GM23338 (cell line): ENCODE measurements around the gene ANKIB1. TPM values are rescaled to one million over a fixed set of nuclear protein-coding genes. Genes with fewer than 3 reads are reported as not detected.

ENCODE experiments used
- ATAC-seq: fragments of 200-7000 bp; cut with Tn5 transposase; 3 replicates; pipeline ENCODE4 v1.9.1; 2020
- DNase-seq: peaks from one replicate; pipeline ENCODE4 v3.0.0-alpha.2; 2015; ENCODE audit warnings: low spot score
- H2AFZ ChIP-seq: fragments of 200-600 bp; sonication (generic); 2 replicates; pipeline ENCODE4 v1.8.0; 2016; ENCODE audit warnings: antibody characterized with exemption, mild to moderate bottlenecking, moderate library complexity
- H3F3A ChIP-seq: fragments of 200-600 bp; sonication (generic); replicated peaks from 2 replicates; pipeline ENCODE4 v1.8.0; 2017; ENCODE audit warnings: antibody characterized with exemption, mixed run types, low read depth
- H3K27ac ChIP-seq: fragments of 200-600 bp; sonication (generic); 2 replicates; pipeline ENCODE4 v1.6.1; 2016; ENCODE audit warnings: low read depth
- H3K27me3 ChIP-seq: fragments of 200-600 bp; sonication (generic); 2 replicates; pipeline ENCODE4 v1.8.0; 2016; ENCODE audit warnings: mild to moderate bottlenecking, mixed run types, moderate library complexity; ENCODE audit not compliant: insufficient read depth
- H3K36me3 ChIP-seq: fragments of 200-600 bp; sonication (generic); 2 replicates; pipeline ENCODE4 v1.8.0; 2016; ENCODE audit warnings: mild to moderate bottlenecking; ENCODE audit not compliant: insufficient read depth
- H3K4me1 ChIP-seq: fragments of 200-600 bp; sonication (generic); 2 replicates; pipeline ENCODE4 v1.8.0; 2016; ENCODE audit warnings: mild to moderate bottlenecking, moderate library complexity; ENCODE audit not compliant: insufficient read depth
- H3K4me2 ChIP-seq: fragments of 200-600 bp; sonication (generic); 2 replicates; pipeline ENCODE4 v1.7.1; 2017; ENCODE audit warnings: mixed run types
- H3K4me3 ChIP-seq: fragments of 200-600 bp; sonication (generic); 2 replicates; pipeline ENCODE4 v1.6.1; 2016; ENCODE audit warnings: mixed run types
- H3K79me2 ChIP-seq: fragments of 200-600 bp; sonication (generic); replicated peaks from 2 replicates; pipeline ENCODE4 v1.8.0; 2017; ENCODE audit warnings: mild to moderate bottlenecking; ENCODE audit not compliant: insufficient read depth
- H3K9me2 ChIP-seq: fragments of 200-600 bp; sonication (generic); 2 replicates; pipeline ENCODE4 v1.8.0; 2017; ENCODE audit not compliant: insufficient read depth
- H4K20me1 ChIP-seq: fragments of 200-600 bp; sonication (generic); replicated peaks from 2 replicates; pipeline ENCODE4 v1.8.0; 2017; ENCODE audit warnings: mild to moderate bottlenecking; ENCODE audit not compliant: insufficient read depth
- H3K27ac Mint-ChIP-seq: 2 replicates; pipeline ENCODE4 v1.8.0; 2020; ENCODE audit warnings: inconsistent platforms, mild to moderate bottlenecking, moderate library complexity, mixed read lengths
- H3K27me3 Mint-ChIP-seq: 3 replicates; pipeline ENCODE4 v1.8.0; 2022; ENCODE audit warnings: low read depth, mild to moderate bottlenecking, moderate library complexity, mixed read lengths, inconsistent platforms; ENCODE audit not compliant: insufficient read depth, poor library complexity
- H3K36me3 Mint-ChIP-seq: 3 replicates; pipeline ENCODE4 v1.8.0; 2021; ENCODE audit warnings: low read depth, mild to moderate bottlenecking, inconsistent platforms, moderate library complexity, mixed read lengths
- H3K4me1 Mint-ChIP-seq: 3 replicates; pipeline ENCODE4 v1.8.0; 2020; ENCODE audit warnings: mild to moderate bottlenecking, inconsistent platforms, mixed read lengths
- H3K4me3 Mint-ChIP-seq: 3 replicates; pipeline ENCODE4 v1.8.0; 2021; ENCODE audit warnings: moderate library complexity, mild to moderate bottlenecking, inconsistent platforms, mixed read lengths
- H3K9me3 Mint-ChIP-seq: 3 replicates; pipeline ENCODE4 v1.8.0; 2020; ENCODE audit warnings: moderate library complexity, mild to moderate bottlenecking, inconsistent platforms, mixed read lengths
- CREB1 ChIP-seq: fragments of 250-450 bp; sonication (Bioruptor Pico); IDR thresholded peaks from 2 replicates; pipeline ENCODE4 v1.5.0; 2020; ENCODE audit warnings: low read depth, mild to moderate bottlenecking, moderate library complexity
- CTCF ChIP-seq, 2 experiments: fragments of 200-600 bp in 1 of 2; sonication (generic) in 1 of 2; conservative IDR thresholded peaks; 2 replicates each; pipeline versions ENCODE4 v1.5.1 to v1.6.1; 2016 to 2017; ENCODE audit warnings: antibody characterized with exemption in 2 of 2, low read depth in 2 of 2, mild to moderate bottlenecking in 2 of 2, moderate library complexity in 1 of 2
- EZH2 ChIP-seq: fragments of 200-600 bp; sonication (generic); IDR thresholded peaks from one replicate; pipeline ENCODE4 v1.8.0; 2017; ENCODE audit warnings: antibody characterized with exemption, mild to moderate bottlenecking, low read depth; ENCODE audit not compliant: unreplicated experiment
- JUNB ChIP-seq: IDR thresholded peaks from one replicate; pipeline ENCODE4 v1.6.1; 2016; ENCODE audit warnings: antibody characterized with exemption; ENCODE audit not compliant: unreplicated experiment
- POLR2AphosphoS5 ChIP-seq: IDR thresholded peaks from 2 replicates; pipeline ENCODE4 v1.6.1; 2016; ENCODE audit warnings: antibody characterized with exemption, low read depth
- STAT1 ChIP-seq: IDR thresholded peaks from one replicate; pipeline ENCODE4 v1.6.1; 2016; ENCODE audit warnings: antibody characterized with exemption; ENCODE audit not compliant: unreplicated experiment
- ZNF114 ChIP-seq: fragments of 250-450 bp; sonication (Bioruptor Pico); IDR thresholded peaks from 2 replicates; pipeline ENCODE4 v1.5.0; 2020; ENCODE audit warnings: mild to moderate bottlenecking, moderate library complexity
- ZNF331 ChIP-seq: fragments of 250-450 bp; sonication (Bioruptor Pico); IDR thresholded peaks from 2 replicates; pipeline ENCODE4 v1.5.0; 2020; ENCODE audit warnings: low read depth, mild to moderate bottlenecking, moderate library complexity
- polyA plus RNA-seq: library from polyadenylated mRNA; unstranded; fragments of >200 nt; fragmentation: Nextera tagmentation; extraction: Ambion mirVana; gene quantifications from 2 replicates; pipeline ENCODE4 v1.2.1, GENCODE V29; 2016
- total RNA-seq: library from RNA; depleted of rRNA; stranded (reverse); fragments of >200 nt; shearing (Covaris generic); gene quantifications from 2 replicates; pipeline ENCODE4 v1.2.3, GENCODE V29; 2014
- TF ChIP-seq, protein P1 (sequence below): IDR thresholded peaks from one replicate; pipeline ENCODE4 v1.6.1; 2018; ENCODE audit warnings: antibody characterized with exemption; ENCODE audit not compliant: unreplicated experiment
- TF ChIP-seq, protein P2 (sequence below): IDR thresholded peaks from 2 replicates; pipeline ENCODE4 v1.6.1; 2016; ENCODE audit warnings: antibody characterized with exemption

Gene ANKIB1
- total and polyA plus RNA-seq, 2 experiments from 2014 or later = 19.1 to 40.3 TPM

DNA sequence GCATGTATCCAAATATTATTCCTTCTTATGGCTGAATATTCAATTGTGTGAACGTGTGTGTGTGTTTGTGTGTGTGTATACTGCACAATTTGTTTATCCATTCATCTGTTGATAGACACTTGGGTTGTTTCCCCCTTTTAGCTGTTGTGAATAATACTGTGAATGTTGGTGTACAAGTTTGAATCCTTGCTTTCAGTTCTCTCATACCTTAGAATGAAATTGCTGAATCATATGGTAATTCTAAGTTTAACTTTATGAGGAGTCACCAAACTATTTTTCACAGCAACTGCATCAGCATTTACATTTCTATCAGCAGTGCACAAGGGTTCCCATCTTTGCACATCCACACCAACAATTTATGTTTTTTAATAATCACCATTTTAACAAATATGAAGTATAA lies 114.6 kb downstream of the ANKIB1 start (continued):
- TF ChIP-seq, protein P1, sequence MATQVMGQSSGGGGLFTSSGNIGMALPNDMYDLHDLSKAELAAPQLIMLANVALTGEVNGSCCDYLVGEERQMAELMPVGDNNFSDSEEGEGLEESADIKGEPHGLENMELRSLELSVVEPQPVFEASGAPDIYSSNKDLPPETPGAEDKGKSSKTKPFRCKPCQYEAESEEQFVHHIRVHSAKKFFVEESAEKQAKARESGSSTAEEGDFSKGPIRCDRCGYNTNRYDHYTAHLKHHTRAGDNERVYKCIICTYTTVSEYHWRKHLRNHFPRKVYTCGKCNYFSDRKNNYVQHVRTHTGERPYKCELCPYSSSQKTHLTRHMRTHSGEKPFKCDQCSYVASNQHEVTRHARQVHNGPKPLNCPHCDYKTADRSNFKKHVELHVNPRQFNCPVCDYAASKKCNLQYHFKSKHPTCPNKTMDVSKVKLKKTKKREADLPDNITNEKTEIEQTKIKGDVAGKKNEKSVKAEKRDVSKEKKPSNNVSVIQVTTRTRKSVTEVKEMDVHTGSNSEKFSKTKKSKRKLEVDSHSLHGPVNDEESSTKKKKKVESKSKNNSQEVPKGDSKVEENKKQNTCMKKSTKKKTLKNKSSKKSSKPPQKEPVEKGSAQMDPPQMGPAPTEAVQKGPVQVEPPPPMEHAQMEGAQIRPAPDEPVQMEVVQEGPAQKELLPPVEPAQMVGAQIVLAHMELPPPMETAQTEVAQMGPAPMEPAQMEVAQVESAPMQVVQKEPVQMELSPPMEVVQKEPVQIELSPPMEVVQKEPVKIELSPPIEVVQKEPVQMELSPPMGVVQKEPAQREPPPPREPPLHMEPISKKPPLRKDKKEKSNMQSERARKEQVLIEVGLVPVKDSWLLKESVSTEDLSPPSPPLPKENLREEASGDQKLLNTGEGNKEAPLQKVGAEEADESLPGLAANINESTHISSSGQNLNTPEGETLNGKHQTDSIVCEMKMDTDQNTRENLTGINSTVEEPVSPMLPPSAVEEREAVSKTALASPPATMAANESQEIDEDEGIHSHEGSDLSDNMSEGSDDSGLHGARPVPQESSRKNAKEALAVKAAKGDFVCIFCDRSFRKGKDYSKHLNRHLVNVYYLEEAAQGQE = no peak
- TF ChIP-seq CTCF (conservative IDR thresholded peaks at IDR 0.05; ENCODE audit: low read depth in 2 of 2) (no peak), JUNB (no peak), ZNF331 (CRISPR knock-in tag) (no peak)
- TF ChIP-seq, protein P2, sequence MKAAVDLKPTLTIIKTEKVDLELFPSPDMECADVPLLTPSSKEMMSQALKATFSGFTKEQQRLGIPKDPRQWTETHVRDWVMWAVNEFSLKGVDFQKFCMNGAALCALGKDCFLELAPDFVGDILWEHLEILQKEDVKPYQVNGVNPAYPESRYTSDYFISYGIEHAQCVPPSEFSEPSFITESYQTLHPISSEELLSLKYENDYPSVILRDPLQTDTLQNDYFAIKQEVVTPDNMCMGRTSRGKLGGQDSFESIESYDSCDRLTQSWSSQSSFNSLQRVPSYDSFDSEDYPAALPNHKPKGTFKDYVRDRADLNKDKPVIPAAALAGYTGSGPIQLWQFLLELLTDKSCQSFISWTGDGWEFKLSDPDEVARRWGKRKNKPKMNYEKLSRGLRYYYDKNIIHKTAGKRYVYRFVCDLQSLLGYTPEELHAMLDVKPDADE = no peak

DNA sequence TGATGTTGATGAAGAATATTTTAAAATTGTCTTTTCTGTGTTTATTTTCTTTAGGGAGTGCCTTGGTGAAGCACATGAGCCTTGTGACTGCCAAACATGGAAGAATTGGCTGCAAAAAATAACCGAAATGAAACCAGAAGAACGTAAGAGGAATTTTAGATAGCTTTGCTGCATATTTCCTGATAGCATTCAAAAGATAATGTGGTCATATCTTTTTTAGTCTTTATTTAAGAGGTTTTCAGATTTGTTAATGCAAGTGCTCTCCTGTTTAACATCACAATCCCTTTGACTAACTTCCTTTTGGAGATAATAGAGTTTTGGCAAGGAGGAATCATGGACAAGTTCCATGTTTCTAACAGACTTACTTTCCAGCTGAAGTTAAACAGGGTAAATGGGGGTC lies 116.4 kb downstream of the ANKIB1 start:
- Mint-ChIP-seq H3K27ac (no peak overlapping the region), H3K27me3 (peaks cover 1% of the 10 kb centered on the region), H3K4me3 (no peak overlapping the region), H3K9me3 (no peaks in the 10 kb centered on the region), H3K36me3 (peaks cover 16% of the 10 kb centered on the region; the same call in 2 of the 3 replicates), H3K4me1 (0 out of 3 replicates have a peak, but pooled peaks cover 3% of the 10 kb centered on the region)
- Histone ChIP-seq H3K4me1 (peaks cover 12% of the 10 kb centered on the region), H3K27ac (no peak overlapping the region), H4K20me1 (no peaks in the 10 kb centered on the region), H2AFZ (no peak overlapping the region), H3K36me3 (no peaks in the 10 kb centered on the region; the same call in none of the 2 replicates), H3K4me3 (no peak overlapping the region), H3K9me2 (no peaks in the 10 kb centered on the region), H3K4me2 (no peak overlapping the region), H3F3A (no peaks in the 10 kb centered on the region), H3K79me2 (no peaks in the 10 kb centered on the region), H3K27me3 (no peaks in the 10 kb centered on the region)
- DNase-seq (no peak), ATAC-seq (no peak)
- TF ChIP-seq POLR2AphosphoS5 = no peak
- no peak for TF ChIP-seq EZH2
- no peak for TF ChIP-seq ZNF114 (CRISPR knock-in tag)
- TF ChIP-seq JUNB = no peak
- TF ChIP-seq CTCF (conservative IDR thresholded peaks at IDR 0.05; ENCODE audit: low read depth in 2 of 2) = no peak
- TF ChIP-seq CREB1 = no peak
- TF ChIP-seq STAT1 = no peak
